Muscle layer of colon (tissue), 2 donors: ENCODE data around the gene TTC39C.

Experiments
- H3K27ac ChIP-seq: one replicate; pipeline ENCODE4 v1.7.0; 2013; ENCODE audit warnings: low read depth, mild to moderate bottlenecking, low read length, moderate library complexity
- H3K27me3 ChIP-seq, 2 donors: one replicate each; pipeline ENCODE4 v1.7.0; 2013; ENCODE audit warnings: low read length in 2 of 2, mild to moderate bottlenecking in 2 of 2; ENCODE audit not compliant: insufficient read depth in 2 of 2, control insufficient read depth in 1 of 2
- H3K36me3 ChIP-seq: one replicate; pipeline ENCODE4 v1.7.0; 2013; ENCODE audit warnings: mild to moderate bottlenecking, low read length; ENCODE audit not compliant: insufficient read depth
- H3K4me1 ChIP-seq: one replicate; pipeline ENCODE4 v1.7.0; 2013; ENCODE audit warnings: mild to moderate bottlenecking, low read length; ENCODE audit not compliant: insufficient read depth
- H3K4me3 ChIP-seq, 2 donors: one replicate each; pipeline ENCODE4 v1.7.0; 2013; ENCODE audit warnings: low read length in 2 of 2, low read depth in 1 of 2, mild to moderate bottlenecking in 1 of 2, moderate library complexity in 1 of 2
- H3K9ac ChIP-seq: one replicate; pipeline ENCODE4 v1.7.0; 2013; ENCODE audit warnings: low read length
- H3K9me3 ChIP-seq: one replicate; pipeline ENCODE4 v1.7.0; 2013; ENCODE audit warnings: mild to moderate bottlenecking, low read length
- donor health status: abdominal sarcoma.
- donor health status: Adenocarcinoma of cecum.

Gene TTC39C

DNA sequence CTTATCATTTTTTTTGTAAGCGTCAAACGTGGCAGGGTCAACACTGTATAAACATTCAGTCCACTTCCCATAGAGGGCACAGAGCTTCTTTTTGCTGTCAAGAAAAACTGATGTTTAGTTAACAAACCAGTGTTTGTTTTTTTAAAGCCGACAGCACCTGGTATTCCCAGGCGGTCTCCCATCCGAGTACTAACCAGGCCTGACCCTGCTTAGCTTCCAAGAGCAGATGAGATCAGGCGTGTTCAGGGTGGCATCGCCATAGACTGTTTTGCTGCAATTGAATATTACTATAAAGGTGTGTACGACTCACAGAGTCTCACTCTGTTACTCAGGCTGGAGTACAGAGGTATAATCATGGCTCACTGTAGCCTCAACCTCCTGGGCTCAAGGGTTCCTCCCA, 155.8 kb downstream of the TTC39C start:
- Histone ChIP-seq H3K9ac (no peak overlapping the region), H3K36me3 (peaks cover 59% of the 10 kb centered on the region), H3K9me3 (no peaks in the 10 kb centered on the region), H3K27ac (no peak overlapping the region), H3K27me3 (no peaks in the 10 kb centered on the region), H3K4me1 (no peaks in the 10 kb centered on the region), H3K4me3 (no peak overlapping the region)

DNA sequence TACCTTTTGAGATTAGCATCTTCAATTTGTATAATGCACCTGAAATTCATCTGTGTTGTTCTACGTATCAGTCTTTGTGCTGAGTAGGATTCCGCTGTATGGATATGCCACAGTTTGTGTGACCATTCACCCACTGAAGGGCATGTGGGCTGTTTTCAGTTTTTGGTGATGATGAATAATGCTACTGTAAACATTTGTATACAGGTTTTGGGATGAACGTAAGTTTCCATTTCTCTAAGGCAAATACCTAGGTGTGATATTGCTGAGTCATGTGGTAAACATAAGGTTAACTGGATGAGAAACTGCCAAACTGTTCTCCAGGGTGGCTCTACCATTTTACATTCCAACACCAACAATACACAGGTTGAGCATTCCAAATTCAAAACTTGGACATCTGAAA, 159.4 kb downstream of the TTC39C start:
- no peaks in the 10 kb centered on the region for H3K9me3 ChIP-seq
- H3K4me3 ChIP-seq, result no peak overlapping the region
- H3K27me3 ChIP-seq, result no peaks in the 10 kb centered on the region
- H3K27ac ChIP-seq, result no peak overlapping the region
- H3K36me3 ChIP-seq, result peaks cover 23% of the 10 kb centered on the region
- no peak overlapping the region for H3K9ac ChIP-seq
- no peaks in the 10 kb centered on the region for H3K4me1 ChIP-seq

DNA sequence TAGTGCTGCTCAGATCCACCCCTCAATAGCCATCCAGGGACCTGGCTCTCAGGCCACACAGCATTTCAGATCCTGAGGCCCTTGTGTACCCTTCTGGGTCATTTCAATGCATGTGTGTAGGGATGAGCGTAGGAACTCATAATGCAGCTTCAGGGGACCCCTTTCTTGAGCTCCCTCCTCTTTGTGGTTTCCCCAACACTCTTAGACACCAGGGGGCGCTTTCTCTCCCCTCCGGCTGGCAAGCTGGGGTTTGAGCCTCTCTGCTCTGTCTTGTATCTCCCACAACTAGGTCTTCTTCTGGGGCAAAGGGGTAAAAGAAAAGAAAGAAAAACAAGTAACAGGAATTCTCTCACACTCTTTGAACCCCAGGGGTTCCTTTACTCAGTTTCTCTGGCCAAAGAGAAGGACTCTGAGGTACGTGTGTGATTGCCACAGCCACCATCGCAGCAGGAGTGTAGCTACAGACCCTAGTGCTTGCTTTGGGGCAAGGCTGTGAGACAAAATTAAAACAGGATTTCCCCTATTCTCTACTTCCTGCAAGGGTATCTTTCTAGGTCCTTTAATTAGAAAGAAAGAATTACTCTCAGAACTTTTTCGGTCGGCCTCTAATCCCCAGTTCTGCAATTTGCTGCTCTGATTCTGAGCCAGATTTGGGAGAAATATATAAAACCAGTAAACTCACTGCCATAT, 162.3 kb downstream of the TTC39C start:
- H3K4me3 ChIP-seq, result no peak overlapping the region
- peaks cover 12% of the 10 kb centered on the region for H3K36me3 ChIP-seq
- no peaks in the 10 kb centered on the region for H3K9me3 ChIP-seq
- H3K27me3 ChIP-seq, result no peaks in the 10 kb centered on the region
- H3K9ac ChIP-seq, result no peak overlapping the region
- no peak overlapping the region for H3K27ac ChIP-seq
- H3K4me1 ChIP-seq, result no peaks in the 10 kb centered on the region

DNA sequence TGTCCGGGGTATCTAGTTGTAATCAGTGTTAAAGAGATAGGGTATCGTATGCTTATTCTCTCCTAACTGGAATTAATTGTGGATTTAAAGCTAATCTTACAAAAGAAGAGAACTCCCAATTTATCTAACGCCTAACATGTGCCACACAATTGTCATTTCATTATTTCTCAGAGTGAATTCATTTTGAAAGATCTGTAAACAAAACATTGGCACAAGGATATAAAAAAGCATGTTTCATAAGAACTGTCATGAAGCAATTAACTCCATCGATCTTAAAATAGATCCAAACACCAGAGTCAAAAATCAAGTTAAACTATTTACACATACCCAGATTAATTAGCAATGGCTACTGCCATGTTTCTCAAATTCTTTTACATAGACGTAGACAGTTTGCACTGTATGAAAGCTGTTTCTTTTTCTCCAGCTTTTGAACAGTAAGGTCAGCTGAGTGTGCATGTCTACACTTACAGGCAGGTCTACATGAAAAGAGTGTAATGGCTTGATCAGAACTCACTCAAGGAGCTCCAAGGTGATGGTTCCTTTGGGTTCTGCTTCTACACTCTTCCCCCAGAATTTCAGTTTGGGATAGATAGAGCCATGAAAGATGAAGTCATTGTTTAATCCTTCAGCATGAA, 163.1 kb downstream of the TTC39C start:
- H3K9me3 ChIP-seq, result no peaks in the 10 kb centered on the region
- no peak overlapping the region for H3K4me3 ChIP-seq
- H3K27me3 ChIP-seq, result no peaks in the 10 kb centered on the region
- no peak overlapping the region for H3K9ac ChIP-seq
- H3K27ac ChIP-seq, result no peak overlapping the region
- no peaks in the 10 kb centered on the region for H3K4me1 ChIP-seq
- peaks cover 12% of the 10 kb centered on the region for H3K36me3 ChIP-seq

DNA sequence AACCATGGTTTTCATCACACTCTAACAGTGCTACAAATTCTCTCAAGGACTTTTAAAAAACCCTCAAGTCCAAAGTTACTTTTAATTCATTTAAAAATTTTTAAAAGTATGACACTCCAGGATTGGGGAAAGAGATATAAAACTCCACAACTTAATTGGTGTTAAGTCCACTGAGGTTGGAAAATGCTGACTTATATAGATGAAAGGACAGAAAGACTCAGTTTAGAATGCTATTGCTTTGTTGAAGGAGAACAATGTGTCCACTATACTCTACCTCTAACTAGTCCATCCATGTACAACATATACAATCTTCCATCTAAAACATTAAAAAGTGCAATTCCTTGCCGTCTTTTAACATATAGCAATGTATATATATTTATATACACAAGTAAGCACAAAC, 165.5 kb downstream of the TTC39C start:
- Histone ChIP-seq H3K9ac (no peak overlapping the region), H3K4me3 (no peak overlapping the region), H3K9me3 (no peaks in the 10 kb centered on the region), H3K4me1 (no peaks in the 10 kb centered on the region), H3K27ac (no peak overlapping the region), H3K27me3 (no peaks in the 10 kb centered on the region), H3K36me3 (peaks cover 5% of the 10 kb centered on the region)

DNA sequence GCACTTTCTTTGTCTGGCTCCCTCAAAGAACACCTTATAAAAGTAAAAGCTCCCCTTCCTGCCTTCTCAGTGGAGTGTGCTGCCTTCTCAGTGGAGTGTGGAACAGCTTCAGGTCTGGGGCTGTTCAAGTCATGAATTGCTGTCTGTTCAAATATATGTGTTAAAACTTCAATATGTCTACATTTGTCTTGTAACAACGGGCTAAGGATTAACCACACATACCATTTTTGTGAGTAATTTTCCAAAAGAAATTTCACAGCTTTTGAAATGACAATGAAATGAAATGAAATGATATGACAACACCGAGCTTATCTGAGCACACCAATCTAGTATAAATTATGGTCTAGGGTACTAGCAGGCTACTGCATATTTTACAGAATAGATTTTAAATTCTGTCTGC, 167.3 kb downstream of the TTC39C start:
- Histone ChIP-seq H3K9ac (no peak overlapping the region), H3K4me3 (no peak overlapping the region), H3K4me1 (no peaks in the 10 kb centered on the region), H3K36me3 (peaks cover 5% of the 10 kb centered on the region), H3K9me3 (no peaks in the 10 kb centered on the region), H3K27ac (no peak overlapping the region), H3K27me3 (no peaks in the 10 kb centered on the region)
